Measurements from ENCODE around the gene B3GALT6.
"Not testable (repeated sequence)": the region's sequence is repeated elsewhere in the genome, so short reads cannot be mapped to it uniquely, and the experiment has no call there.

Gene B3GALT6

GRCh38 chr1:1191734-1192133 lies 40.3 kb upstream of the B3GALT6 start:
- TF ChIP-seq POLR2AphosphoS5 (IDR thresholded peaks at IDR 0.05; ENCODE audit: borderline replicate concordance, low read depth, low read length): no peak
- TF ChIP-seq FOXP2 (optimal IDR thresholded peaks at IDR 0.05; ENCODE audit: control extremely low read depth, extremely low read length, insufficient read depth): no peak
- TF ChIP-seq EZH2 (IDR thresholded peaks at IDR 0.05): no peak
- DNase-seq (ENCODE audit: low read depth, low spot score): no peak
- Histone ChIP-seq H3K9me3 (ENCODE audit: low read depth, low read length) (no peaks in the 10 kb centered on the region), H3K27ac (no peak overlapping the region), H3K36me3 (ENCODE audit: insufficient read depth, low read length) (no peaks in the 10 kb centered on the region), H3K9ac (ENCODE audit: insufficient read length) (no peak overlapping the region), H3K4me3 (no peak overlapping the region)

DNA sequence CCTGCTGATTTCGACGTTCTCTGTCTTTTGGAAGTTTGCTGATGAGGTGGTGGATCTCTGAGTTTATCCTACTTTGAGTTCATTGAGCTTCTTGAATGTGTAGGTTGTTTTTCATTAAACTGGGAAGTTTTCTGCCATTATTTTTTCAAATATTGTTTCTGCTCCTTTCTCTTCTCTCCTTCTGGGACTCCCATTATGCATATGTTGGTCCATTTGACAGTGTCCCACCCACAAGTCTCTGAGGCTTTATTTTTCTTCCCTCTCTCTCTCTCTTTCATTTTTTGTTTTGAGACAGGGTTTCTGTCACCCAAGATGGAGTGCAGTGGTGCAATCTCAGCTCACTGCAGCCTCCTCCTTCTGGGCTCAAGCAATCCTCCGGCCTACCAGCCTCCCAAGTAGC lies 37.3 kb upstream of the B3GALT6 start:
- no peaks in the 10 kb centered on the region for H3K9me3 ChIP-seq (ENCODE audit: low read depth, low read length)
- no peak overlapping the region for H3K27ac ChIP-seq
- TF ChIP-seq FOXP2 (optimal IDR thresholded peaks at IDR 0.05; ENCODE audit: control extremely low read depth, extremely low read length, insufficient read depth): no peak
- no peak for TF ChIP-seq POLR2AphosphoS5 (IDR thresholded peaks at IDR 0.05; ENCODE audit: borderline replicate concordance, low read depth, low read length)
- no peak for TF ChIP-seq EZH2 (IDR thresholded peaks at IDR 0.05)
- no peak for DNase-seq (ENCODE audit: low read depth, low spot score)
- no peaks in the 10 kb centered on the region for H3K36me3 ChIP-seq (ENCODE audit: insufficient read depth, low read length)
- H3K9ac ChIP-seq (ENCODE audit: insufficient read length): no peak overlapping the region
- no peak overlapping the region for H3K4me3 ChIP-seq

GRCh38 chr1:1195726-1196125 lies 36.3 kb upstream of the B3GALT6 start:
- H3K9me3 ChIP-seq (ENCODE audit: low read depth, low read length); H3K9ac ChIP-seq (ENCODE audit: insufficient read length); H3K27ac ChIP-seq; DNase-seq (ENCODE audit: low read depth, low spot score); H3K4me3 ChIP-seq; H3K36me3 ChIP-seq (ENCODE audit: insufficient read depth, low read length): not testable (repeated sequence)

GRCh38 chr1:1196431-1197187 lies 35.4 kb upstream of the B3GALT6 start:
- no peak for DNase-seq (ENCODE audit: low read depth, low spot score)
- Histone ChIP-seq H3K4me3 (no peak overlapping the region), H3K9me3 (ENCODE audit: low read depth, low read length) (no peaks in the 10 kb centered on the region), H3K27ac (no peak overlapping the region), H3K9ac (ENCODE audit: insufficient read length) (no peak overlapping the region), H3K36me3 (ENCODE audit: insufficient read depth, low read length) (no peaks in the 10 kb centered on the region)
- TF ChIP-seq FOXP2 (optimal IDR thresholded peaks at IDR 0.05; ENCODE audit: control extremely low read depth, extremely low read length, insufficient read depth) (no peak), POLR2AphosphoS5 (IDR thresholded peaks at IDR 0.05; ENCODE audit: borderline replicate concordance, low read depth, low read length) (no peak), EZH2 (IDR thresholded peaks at IDR 0.05) (no peak)

GRCh38 chr1:1197188-1197500 lies 34.9 kb upstream of the B3GALT6 start:
- Histone ChIP-seq H3K4me3 (no peak overlapping the region), H3K36me3 (ENCODE audit: insufficient read depth, low read length) (no peaks in the 10 kb centered on the region), H3K9ac (ENCODE audit: insufficient read length) (no peak overlapping the region), H3K9me3 (ENCODE audit: low read depth, low read length) (no peaks in the 10 kb centered on the region), H3K27ac (no peak overlapping the region)
- TF ChIP-seq POLR2AphosphoS5 (IDR thresholded peaks at IDR 0.05; ENCODE audit: borderline replicate concordance, low read depth, low read length): no peak
- no peak for TF ChIP-seq EZH2 (IDR thresholded peaks at IDR 0.05)
- no peak for TF ChIP-seq FOXP2 (optimal IDR thresholded peaks at IDR 0.05; ENCODE audit: control extremely low read depth, extremely low read length, insufficient read depth)
- no peak for DNase-seq (ENCODE audit: low read depth, low spot score)

DNA sequence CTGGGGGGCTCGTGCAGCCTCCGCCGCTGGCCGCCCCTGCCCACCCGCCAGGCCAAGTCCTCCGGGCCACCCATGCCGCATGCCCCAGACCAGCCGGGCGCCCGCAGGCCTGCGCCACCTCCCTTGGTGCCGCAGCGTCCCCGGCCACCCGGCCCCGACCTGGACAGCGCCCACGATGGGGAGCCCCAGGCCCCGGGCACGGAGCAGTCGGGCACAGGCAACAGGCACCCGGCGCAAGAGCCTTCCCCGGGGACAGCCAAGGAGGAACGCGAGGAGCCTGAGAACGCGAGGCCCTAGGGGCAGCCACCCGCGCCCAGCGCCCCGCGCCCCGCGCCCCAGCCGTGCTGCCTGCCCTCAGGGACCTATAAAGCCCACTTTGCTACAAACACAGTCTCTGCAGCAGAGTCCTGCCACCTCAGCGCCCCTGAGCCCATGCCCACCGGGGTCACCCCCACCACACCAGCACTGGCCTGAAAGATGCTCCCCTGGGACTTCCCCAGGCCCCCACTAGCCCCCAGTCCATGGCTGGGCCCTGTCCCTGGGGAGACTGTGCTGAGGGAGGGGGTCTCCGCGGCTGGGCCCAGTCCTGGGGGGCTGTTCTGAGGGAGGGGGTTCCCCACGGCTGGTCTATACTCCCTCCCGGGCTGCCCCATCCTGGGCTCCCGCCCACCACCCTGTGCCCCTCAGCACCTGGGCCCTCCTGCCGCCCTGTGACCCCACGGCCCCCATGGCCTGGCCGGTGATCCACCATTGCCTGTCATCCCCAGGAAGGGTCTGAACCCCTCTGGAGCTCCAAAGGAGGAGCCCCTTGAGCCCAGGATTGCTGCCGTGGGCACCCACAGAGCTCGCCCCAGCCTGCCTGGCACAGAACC lies 34.2 kb upstream of the B3GALT6 start:
- Histone ChIP-seq H3K4me3 (no peak overlapping the region), H3K36me3 (ENCODE audit: insufficient read depth, low read length) (no peaks in the 10 kb centered on the region), H3K9me3 (ENCODE audit: low read depth, low read length) (no peaks in the 10 kb centered on the region), H3K9ac (ENCODE audit: insufficient read length) (no peak overlapping the region), H3K27ac (no peak overlapping the region)
- DNase-seq (ENCODE audit: low read depth, low spot score): no peak
- TF ChIP-seq POLR2AphosphoS5 (IDR thresholded peaks at IDR 0.05; ENCODE audit: borderline replicate concordance, low read depth, low read length) (no peak), FOXP2 (optimal IDR thresholded peaks at IDR 0.05; ENCODE audit: control extremely low read depth, extremely low read length, insufficient read depth) (no peak), EZH2 (IDR thresholded peaks at IDR 0.05) (no peak)

GRCh38 chr1:1198423-1199140 lies 33.5 kb upstream of the B3GALT6 start:
- Histone ChIP-seq H3K36me3 (ENCODE audit: insufficient read depth, low read length) (no peaks in the 10 kb centered on the region), H3K9ac (ENCODE audit: insufficient read length) (no peak overlapping the region), H3K27ac (no peak overlapping the region), H3K4me3 (no peak overlapping the region), H3K9me3 (ENCODE audit: low read depth, low read length) (no peaks in the 10 kb centered on the region)
- no peak for DNase-seq (ENCODE audit: low read depth, low spot score)
- no peak for TF ChIP-seq POLR2AphosphoS5 (IDR thresholded peaks at IDR 0.05; ENCODE audit: borderline replicate concordance, low read depth, low read length)
- TF ChIP-seq EZH2 (IDR thresholded peaks at IDR 0.05): no peak
- TF ChIP-seq FOXP2 (optimal IDR thresholded peaks at IDR 0.05; ENCODE audit: control extremely low read depth, extremely low read length, insufficient read depth): no peak

- Histone ChIP-seq H3K36me3 (ENCODE audit: insufficient read depth, low read length) (no peaks in the 10 kb centered on the region), H3K9me3 (ENCODE audit: low read depth, low read length) (no peaks in the 10 kb centered on the region), H3K4me3 (no peak overlapping the region), H3K27ac (no peak overlapping the region), H3K9ac (ENCODE audit: insufficient read length) (no peak overlapping the region)
- DNase-seq (ENCODE audit: low read depth, low spot score): no peak
- TF ChIP-seq EZH2 (IDR thresholded peaks at IDR 0.05) (no peak), POLR2AphosphoS5 (IDR thresholded peaks at IDR 0.05; ENCODE audit: borderline replicate concordance, low read depth, low read length) (no peak), FOXP2 (optimal IDR thresholded peaks at IDR 0.05; ENCODE audit: control extremely low read depth, extremely low read length, insufficient read depth) (no peak)
Measured at GRCh38 chr1:1199141-1199960, 32.7 kb upstream of the B3GALT6 start.

All from SK-N-MC (cell line).